ENCODE measurements around the gene HEPN1. TPM values are rescaled to one million over a fixed set of nuclear protein-coding genes. Genes with fewer than 3 reads are reported as not detected.

HEPN1 gene
- total and polyA plus RNA-seq, 9 of the 15 experiments (the other 6 are each of a cell fraction or from before 2014, with no cell fraction given): not detected

GRCh38 chr11:124944565-124944964 lies 25.5 kb downstream of the HEPN1 start (continued):
- TF ChIP-seq THRB (CRISPR knock-in tag; conservative IDR thresholded peaks at IDR 0.05): no peak
- no peak for TF ChIP-seq HDAC6 (IDR thresholded peaks at IDR 0.05; ENCODE audit: low read depth, low read length)
- TF ChIP-seq CTBP1 (IDR thresholded peaks at IDR 0.05; ENCODE audit: borderline replicate concordance): no peak

- H3K4me2 ChIP-seq (ENCODE audit: insufficient read depth, low read length): no peak overlapping the region
- in situ Hi-C loops (cut with MboI) (no loop called here), intact Hi-C loops (cut with micrococcal nuclease) (no loop called here)
- no peaks in the 10 kb centered on the region for H3K4me1 ChIP-seq (replicated peaks in 1 of 2; ENCODE audit: control insufficient read depth in 2 of 2, insufficient read depth in 2 of 2, low read length in 2 of 2)
- H3K27ac ChIP-seq (ENCODE audit: extremely low read depth, low read depth, low read length): no peak overlapping the region
- no peak overlapping the region for H2AFZ ChIP-seq (ENCODE audit: low read depth, low read length)
- ATAC-seq (no peak), DNase-seq (ENCODE audit: extremely low read depth in 1 of 4, low spot score in 3 of 4) (no peak), FAIRE-seq (no peak)
- no peaks in the 10 kb centered on the region for H3K9me3 ChIP-seq (replicated peaks; ENCODE audit: control insufficient read depth, insufficient read depth, low read depth, low read length)
- CTCF ChIA-PET (ENCODE audit: low intra/inter-chr PET ratio): no interaction called here
- no peak overlapping the region for H3K4me3 ChIP-seq
- no peaks in the 10 kb centered on the region for H3K36me3 ChIP-seq (ENCODE audit: control insufficient read depth, insufficient read depth, low read length)
- no peaks in the 10 kb centered on the region for H4K20me1 ChIP-seq (replicated peaks; ENCODE audit: control insufficient read depth, insufficient read depth, low read length)
- no TSS peak for BruUV-seq (replicated peaks)
- no peak overlapping the region for H3K9ac ChIP-seq (ENCODE audit: insufficient read depth in 1 of 2, low read depth in 2 of 2, low read length in 2 of 2)
- no peaks in the 10 kb centered on the region for H3K9me1 ChIP-seq (ENCODE audit: control insufficient read depth, insufficient read depth, low read length)
- WGBS (ENCODE audit: insufficient coverage, low coverage, missing lambda C conversion rate): 3% methylated on average over 6 of the region's 6 CpGs
- POLR2A ChIA-PET: no interaction called here
- no peaks in the 10 kb centered on the region for H3K79me2 ChIP-seq (ENCODE audit: control insufficient read depth, insufficient read depth, low read length)
- peaks cover 2 to 23% of the 10 kb centered on the region in 2 experiments; a peak in 3 of 5 replicates for H3K27me3 ChIP-seq (ENCODE audit: control insufficient read depth in 2 of 2, insufficient read depth in 2 of 2, low read length in 2 of 2)
- TF ChIP-seq DMBX1 (CRISPR knock-in tag; IDR thresholded peaks at IDR 0.05; ENCODE audit: borderline replicate concordance) (no peak), HLTF (IDR thresholded peaks at IDR 0.05) (no peak), USF2 (CRISPR knock-in tag; IDR thresholded peaks at IDR 0.05) (no peak), KLF16 (IDR thresholded peaks at IDR 0.05) (no peak), MAZ (CRISPR knock-in tag; conservative IDR thresholded peaks at IDR 0.05 in 1 of 2, IDR thresholded peaks at IDR 0.05 in 1 of 2) (no peak), KHSRP (IDR thresholded peaks at IDR 0.05) (no peak), YY1 (IDR thresholded peaks at IDR 0.05; ENCODE audit: borderline replicate concordance in 1 of 3, control insufficient read depth in 1 of 3, extremely low read depth in 1 of 3, insufficient read depth in 3 of 3, insufficient read length in 1 of 3, insufficient replicate concordance in 2 of 3, low read depth in 1 of 3, low read length in 2 of 3) (no peak), RHOXF2B (CRISPR knock-in tag; conservative IDR thresholded peaks at IDR 0.05) (no peak), ZNF780A (CRISPR knock-in tag; IDR thresholded peaks at IDR 0.05) (no peak), DACH1 (IDR thresholded peaks at IDR 0.05; ENCODE audit: partially characterized antibody) (no peak), ZNF551 (CRISPR knock-in tag; IDR thresholded peaks at IDR 0.05) (no peak), ZBTB34 (CRISPR knock-in tag; IDR thresholded peaks at IDR 0.05) (no peak), ZNF217 (CRISPR knock-in tag; IDR thresholded peaks at IDR 0.05) (no peak)
Observed at GRCh38 chr11:124945826-124946225, 26.8 kb downstream of the HEPN1 start.

Measured in K562 (cell line).